Kasumi-1 (cell line): Measurements from ENCODE around the gene MYF5.

Source experiments
- DNase-seq, 2 experiments: peaks; one replicate each; lab custom pipeline; 2025; lab: John Stamatoyannopoulos, UW

MYF5 gene

GRCh38 chr12:80707830-80708258 is 8.9 kb upstream of the MYF5 start:
- DNase-seq, result no peak

GRCh38 chr12:80708259-80708974 is 8.3 kb upstream of the MYF5 start:
- no peak for DNase-seq

GRCh38 chr12:80708975-80709328 is 7.8 kb upstream of the MYF5 start:
- DNase-seq, result no peak

GRCh38 chr12:80709811-80710726 is 6.6 kb upstream of the MYF5 start:
- DNase-seq, result no peak

GRCh38 chr12:80710727-80711449 is 5.8 kb upstream of the MYF5 start:
- DNase-seq, result no peak

GRCh38 chr12:80711866-80712265 is 4.8 kb upstream of the MYF5 start:
- no peak for DNase-seq

- DNase-seq, result no peak
These were observed 3.8 kb upstream of the MYF5 start for GRCh38 chr12:80712866-80713265.

- no peak for DNase-seq
These were observed 3.3 kb upstream of the MYF5 start for GRCh38 chr12:80713419-80713818.

GRCh38 chr12:80714055-80714454 is 2.7 kb upstream of the MYF5 start:
- no peak for DNase-seq

GRCh38 chr12:80714846-80715245 is 1.9 kb upstream of the MYF5 start:
- DNase-seq, result no peak

GRCh38 chr12:80715713-80716249 is 931 bp upstream of the MYF5 start:
- no peak for DNase-seq

- no peak for DNase-seq
These were observed 1.1 kb downstream of the MYF5 start for GRCh38 chr12:80717856-80718255.

GRCh38 chr12:80720516-80720915 is 3.8 kb downstream of the MYF5 start:
- DNase-seq, result no peak

GRCh38 chr12:80721326-80721725 is 4.6 kb downstream of the MYF5 start:
- no peak for DNase-seq

GRCh38 chr12:80745851-80746505 is 29.3 kb downstream of the MYF5 start:
- DNase-seq, result no peak

GRCh38 chr12:80747800-80748199 is 31.1 kb downstream of the MYF5 start:
- DNase-seq, result no peak

GRCh38 chr12:80749456-80749855 is 32.7 kb downstream of the MYF5 start:
- no peak for DNase-seq

- DNase-seq, result no peak
These were observed 35.8 kb downstream of the MYF5 start for GRCh38 chr12:80752464-80752863.

- no peak for DNase-seq
These were observed 37.6 kb downstream of the MYF5 start for GRCh38 chr12:80754274-80754673.

- no peak for DNase-seq
These were observed 40.2 kb downstream of the MYF5 start for GRCh38 chr12:80756875-80757274.

GRCh38 chr12:80761838-80762237 is 45.1 kb downstream of the MYF5 start:
- no peak for DNase-seq

GRCh38 chr12:80763874-80764273 is 47.2 kb downstream of the MYF5 start:
- peak; percentile 37 to 54 for DNase-seq
